Measurements from ENCODE around the gene NPR2. TPM values are rescaled to one million over a fixed set of nuclear protein-coding genes. Genes with fewer than 3 reads are reported as not detected.

NPR2 gene
- total and polyA plus RNA-seq, 2 of the 13 experiments (the other 11 are each of a cell fraction or from before 2014, with no cell fraction given), result 7.4 to 9.4 TPM

DNA sequence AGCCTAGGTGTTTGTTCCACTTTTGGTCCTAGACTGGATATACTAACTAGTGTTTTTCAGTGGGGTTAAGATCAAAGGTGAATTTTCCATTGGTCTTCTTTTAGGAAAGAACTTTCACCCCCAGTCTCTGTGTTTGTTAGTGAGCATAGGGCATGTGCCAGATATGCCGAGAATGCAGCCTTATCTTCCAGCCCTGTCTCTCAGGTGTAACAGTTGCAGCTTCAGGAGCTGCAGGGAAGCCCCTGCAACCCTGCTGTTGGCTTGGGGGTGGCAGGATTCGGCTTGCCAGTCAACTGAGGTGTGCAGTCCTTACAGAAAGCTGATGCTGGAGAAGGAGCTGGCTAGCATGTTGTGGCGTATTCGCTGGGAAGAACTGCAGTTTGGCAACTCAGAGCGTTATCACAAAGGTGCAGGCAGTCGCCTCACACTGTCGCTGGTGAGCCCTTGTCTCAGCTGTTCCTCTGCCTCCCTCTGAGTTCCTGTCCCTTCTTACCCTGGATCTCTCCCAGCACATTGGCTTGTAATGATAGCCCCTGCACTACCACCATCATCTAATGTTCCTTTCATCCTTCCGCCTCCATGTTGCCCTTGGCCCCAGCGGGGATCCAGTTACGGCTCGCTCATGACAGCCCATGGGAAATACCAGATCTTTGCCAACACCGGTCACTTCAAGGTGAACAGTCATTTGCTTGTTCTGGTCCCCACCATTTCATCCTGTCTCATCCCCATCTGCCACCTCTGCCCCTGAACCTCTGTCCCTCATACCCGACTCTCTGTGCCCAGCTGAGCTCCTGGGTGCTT is 10.1 kb downstream of the NPR2 start (continued):
- no peak for TF ChIP-seq JUN (CRISPR knock-in tag; IDR thresholded peaks at IDR 0.05)
- no peak; the same call in 1 of the 2 replicates for TF ChIP-seq ARID4A (CRISPR knock-in tag; IDR thresholded peaks at IDR 0.05; ENCODE audit: borderline replicate concordance)
- TF ChIP-seq HNF1A (IDR thresholded peaks at IDR 0.05; ENCODE audit: low read depth), result no peak
- no peak for TF ChIP-seq HNF1A (CRISPR knock-in tag; IDR thresholded peaks at IDR 0.05; ENCODE audit: borderline replicate concordance)
- TF ChIP-seq, protein P1, sequence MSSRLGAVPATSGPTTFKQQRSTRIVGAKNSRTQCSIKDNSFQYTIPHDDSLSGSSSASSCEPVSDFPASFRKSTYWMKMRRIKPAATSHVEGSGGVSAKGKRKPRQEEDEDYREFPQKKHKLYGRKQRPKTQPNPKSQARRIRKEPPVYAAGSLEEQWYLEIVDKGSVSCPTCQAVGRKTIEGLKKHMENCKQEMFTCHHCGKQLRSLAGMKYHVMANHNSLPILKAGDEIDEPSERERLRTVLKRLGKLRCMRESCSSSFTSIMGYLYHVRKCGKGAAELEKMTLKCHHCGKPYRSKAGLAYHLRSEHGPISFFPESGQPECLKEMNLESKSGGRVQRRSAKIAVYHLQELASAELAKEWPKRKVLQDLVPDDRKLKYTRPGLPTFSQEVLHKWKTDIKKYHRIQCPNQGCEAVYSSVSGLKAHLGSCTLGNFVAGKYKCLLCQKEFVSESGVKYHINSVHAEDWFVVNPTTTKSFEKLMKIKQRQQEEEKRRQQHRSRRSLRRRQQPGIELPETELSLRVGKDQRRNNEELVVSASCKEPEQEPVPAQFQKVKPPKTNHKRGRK (CRISPR knock-in tag; IDR thresholded peaks at IDR 0.05), result no peak
- no peak for TF ChIP-seq ZNF280B (CRISPR knock-in tag; IDR thresholded peaks at IDR 0.05; ENCODE audit: borderline replicate concordance)
- no peak for TF ChIP-seq ZNF7 (CRISPR knock-in tag; IDR thresholded peaks at IDR 0.05)
- no peak for TF ChIP-seq TEAD2 (CRISPR knock-in tag; IDR thresholded peaks at IDR 0.05)
- no peak for TF ChIP-seq ATRX (CRISPR knock-in tag; IDR thresholded peaks at IDR 0.05; ENCODE audit: borderline replicate concordance)
- peak; percentile 51; the same call in 1 of the 2 replicates for TF ChIP-seq NR2F2 (IDR thresholded peaks at IDR 0.05; ENCODE audit: borderline replicate concordance, low read depth)
- TF ChIP-seq LCORL (IDR thresholded peaks at IDR 0.05), result no peak
- TF ChIP-seq LCORL (CRISPR knock-in tag; IDR thresholded peaks at IDR 0.05), result peak; percentile 62
- TF ChIP-seq PHF21A (CRISPR knock-in tag; IDR thresholded peaks at IDR 0.05), result 0 out of 2 replicates have a peak, but pooled peaks have one; percentile 35
- no peak for TF ChIP-seq DMTF1 (CRISPR knock-in tag; IDR thresholded peaks at IDR 0.05)
